Activated T-helper 1 cell treated with Interleukin-2 at 50 U/mL for 16 hours (primary cell): ENCODE results near the gene C20orf141.
"Not testable (repeated sequence)": the region's sequence is repeated elsewhere in the genome, so short reads cannot be mapped to it uniquely, and the experiment has no call there.

Source experiments
- DNase-seq: peaks from one replicate; pipeline ENCODE4 v3.0.0-alpha.2; 2020; ENCODE audit warnings: low read depth

Gene C20orf141

GRCh38 chr20:2820896-2821869, 6.4 kb downstream of the C20orf141 start:
- no peak for DNase-seq

DNA sequence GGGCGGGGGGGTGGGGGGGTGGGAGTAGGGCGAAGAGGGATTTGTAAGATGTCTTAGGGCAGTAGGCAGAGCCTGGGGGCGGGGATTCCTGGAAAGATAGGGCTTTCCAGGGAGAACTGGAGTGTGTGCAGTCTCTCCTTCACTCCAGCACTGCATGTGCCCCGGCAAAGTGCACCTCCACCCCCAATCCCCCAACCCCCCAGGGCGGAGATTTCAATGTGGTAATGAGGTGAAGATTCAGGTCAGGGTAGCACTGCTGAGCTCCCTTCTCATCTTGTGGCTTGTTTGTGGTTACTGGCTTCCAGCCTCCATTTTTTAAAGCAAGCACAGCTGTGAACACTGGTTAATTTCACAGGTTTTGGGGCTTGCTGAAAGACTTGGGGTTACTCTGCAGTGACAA, 7.3 kb downstream of the C20orf141 start:
- no peak for DNase-seq

GRCh38 chr20:2825761-2826160, 11.0 kb downstream of the C20orf141 start:
- DNase-seq = no peak

DNA sequence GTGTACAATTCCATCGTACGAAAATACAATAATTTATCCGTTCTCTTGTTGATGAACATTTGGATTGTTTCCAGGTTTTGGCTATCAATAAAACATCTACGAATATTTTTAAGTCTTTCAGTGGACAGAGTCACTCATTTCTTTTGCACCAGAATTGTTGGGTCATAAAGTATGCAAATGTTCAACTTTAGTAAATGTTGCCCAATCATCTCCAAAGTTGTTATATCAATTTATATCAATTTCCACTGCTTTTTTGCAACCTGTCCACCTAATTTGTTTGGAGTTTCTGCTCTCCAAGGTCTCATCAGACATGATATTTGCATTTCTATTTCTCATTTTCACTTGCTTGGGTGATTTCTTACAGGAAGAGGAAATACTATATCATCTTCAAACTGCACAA, 11.9 kb downstream of the C20orf141 start:
- no peak for DNase-seq

GRCh38 chr20:2829376-2829775, 14.6 kb downstream of the C20orf141 start:
- DNase-seq = no peak

DNA sequence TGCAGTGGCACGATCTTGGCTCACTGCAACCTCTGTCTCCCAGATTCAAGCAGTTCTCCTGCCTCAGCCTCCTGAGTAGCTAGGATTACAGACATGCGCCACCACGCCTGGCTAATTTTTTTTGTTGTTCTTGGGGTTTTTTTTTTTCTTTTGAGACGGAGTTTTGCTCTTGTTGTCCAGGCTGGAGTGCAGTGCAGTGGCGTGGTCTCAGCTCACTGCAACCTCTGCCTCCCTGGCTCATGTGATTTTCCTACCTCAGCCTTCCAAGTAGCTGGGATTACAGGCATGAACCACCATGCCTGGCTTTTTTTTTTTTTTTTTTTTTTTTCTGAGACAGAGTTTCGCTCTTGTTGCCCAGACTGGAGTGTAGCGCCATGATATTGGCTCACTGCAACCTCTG, 16.4 kb downstream of the C20orf141 start:
- not testable (repeated sequence) for DNase-seq

- DNase-seq = no peak
Measured at GRCh38 chr20:2833761-2834160, 19.0 kb downstream of the C20orf141 start.

DNA sequence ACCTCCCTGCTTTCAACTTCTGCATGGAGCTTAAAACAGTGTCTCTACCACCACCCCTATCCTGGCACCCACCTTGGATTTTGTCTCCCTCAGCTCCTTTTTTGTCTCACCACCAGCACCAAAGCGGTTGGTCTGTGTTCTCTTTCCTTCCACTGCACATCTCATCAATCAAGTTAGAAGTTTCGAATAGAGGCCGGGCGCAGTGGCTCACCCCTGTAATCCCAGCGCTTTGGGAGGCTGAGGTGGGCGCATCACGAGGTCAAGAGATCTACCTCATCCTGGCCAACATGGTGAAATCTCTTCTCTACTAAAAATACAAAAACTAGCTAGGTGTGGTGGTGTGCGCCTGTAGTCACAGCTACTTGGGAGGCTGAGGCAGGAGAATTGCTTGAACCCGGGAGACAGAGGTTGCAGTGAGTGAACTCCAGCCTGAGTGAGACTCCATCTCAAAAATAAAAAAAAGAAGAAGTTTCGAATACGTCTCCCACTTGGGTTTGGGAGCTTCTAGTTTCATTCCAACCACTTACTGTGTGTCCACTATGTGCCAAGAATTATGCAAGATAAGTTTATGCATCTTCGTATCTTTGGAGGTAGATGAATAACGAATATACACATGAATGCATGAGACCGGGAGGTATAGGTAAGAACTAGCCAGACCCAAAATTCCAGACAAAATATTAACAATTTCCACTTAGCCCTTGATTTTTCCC, 19.8 kb downstream of the C20orf141 start:
- no peak for DNase-seq

DNA sequence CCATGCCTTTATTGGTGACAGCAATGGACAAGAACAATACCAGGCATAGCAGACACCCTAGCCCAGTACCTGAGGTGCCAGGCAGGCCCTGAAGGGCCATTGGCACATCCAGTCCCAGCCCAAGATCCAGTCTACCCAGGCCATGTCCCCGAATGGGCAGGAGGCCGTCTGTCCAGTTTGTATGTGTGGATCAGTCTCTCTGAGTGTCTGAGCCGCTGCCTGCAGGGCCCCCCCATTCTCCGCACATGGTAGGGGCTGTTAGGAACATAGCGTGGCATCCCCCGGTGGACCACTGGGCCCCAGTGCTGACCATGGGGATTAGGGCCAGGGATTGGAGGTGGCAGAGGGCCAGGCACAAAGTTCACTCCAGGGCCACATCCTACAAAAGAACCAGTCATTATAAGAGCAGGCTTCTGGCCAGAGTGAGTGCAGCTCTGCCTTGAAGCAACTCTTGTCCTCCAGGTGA, 20.6 kb downstream of the C20orf141 start:
- no peak for DNase-seq

DNA sequence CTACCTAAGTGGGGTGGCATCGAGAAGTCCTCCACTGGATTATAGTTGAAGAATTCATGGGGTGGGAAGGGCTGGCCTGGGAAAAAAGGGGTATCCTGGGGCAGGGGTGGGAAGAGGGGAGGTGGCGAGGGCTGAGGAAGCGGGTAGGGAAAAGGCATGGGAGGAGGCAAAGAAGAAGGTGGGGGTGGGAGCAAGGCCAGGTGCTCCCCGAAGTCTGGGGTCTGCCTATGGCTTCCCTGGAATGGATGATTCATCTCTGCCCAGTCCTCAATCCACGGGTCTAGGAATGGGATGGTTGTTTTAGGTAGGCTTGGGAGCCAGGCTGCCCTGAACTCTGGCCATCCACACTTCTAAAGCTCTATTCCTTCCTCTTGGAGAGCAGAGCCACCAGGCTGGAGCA, 21.2 kb downstream of the C20orf141 start:
- DNase-seq = no peak

DNA sequence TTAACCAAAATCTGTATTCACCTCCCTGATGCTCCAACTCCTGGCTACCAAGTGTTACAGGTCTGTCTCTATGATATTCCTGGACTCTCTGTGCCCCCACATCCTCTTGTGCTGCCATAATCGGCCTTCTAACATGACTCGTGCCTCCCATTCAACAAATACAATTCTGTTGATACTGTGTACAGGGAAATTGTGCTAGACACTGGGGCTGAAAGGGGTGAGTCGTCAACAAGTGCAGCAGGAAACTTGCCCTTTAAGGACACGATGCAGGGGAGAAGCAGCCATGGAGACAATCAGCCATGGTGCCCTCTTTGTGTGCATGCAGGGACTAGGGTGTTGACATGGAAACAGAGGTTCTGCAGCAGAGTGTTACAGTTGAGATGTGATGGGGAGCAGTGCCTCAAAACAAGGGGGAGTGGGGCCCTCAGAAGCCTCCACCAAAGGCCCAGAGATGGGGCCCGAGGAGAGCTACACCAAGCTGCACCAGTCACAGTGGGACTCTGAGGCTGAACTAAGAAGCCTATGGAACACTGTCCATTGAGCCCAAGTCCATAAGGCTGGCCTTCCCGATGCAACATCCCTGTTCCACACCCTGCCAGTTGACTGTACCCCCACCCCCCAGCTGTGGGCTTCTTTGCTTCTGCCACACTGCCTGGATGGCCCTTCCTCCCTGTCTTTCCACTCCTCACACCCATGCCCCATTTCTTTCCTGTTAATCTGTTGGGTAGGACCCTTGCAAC, 22.6 kb downstream of the C20orf141 start:
- DNase-seq = no peak

DNA sequence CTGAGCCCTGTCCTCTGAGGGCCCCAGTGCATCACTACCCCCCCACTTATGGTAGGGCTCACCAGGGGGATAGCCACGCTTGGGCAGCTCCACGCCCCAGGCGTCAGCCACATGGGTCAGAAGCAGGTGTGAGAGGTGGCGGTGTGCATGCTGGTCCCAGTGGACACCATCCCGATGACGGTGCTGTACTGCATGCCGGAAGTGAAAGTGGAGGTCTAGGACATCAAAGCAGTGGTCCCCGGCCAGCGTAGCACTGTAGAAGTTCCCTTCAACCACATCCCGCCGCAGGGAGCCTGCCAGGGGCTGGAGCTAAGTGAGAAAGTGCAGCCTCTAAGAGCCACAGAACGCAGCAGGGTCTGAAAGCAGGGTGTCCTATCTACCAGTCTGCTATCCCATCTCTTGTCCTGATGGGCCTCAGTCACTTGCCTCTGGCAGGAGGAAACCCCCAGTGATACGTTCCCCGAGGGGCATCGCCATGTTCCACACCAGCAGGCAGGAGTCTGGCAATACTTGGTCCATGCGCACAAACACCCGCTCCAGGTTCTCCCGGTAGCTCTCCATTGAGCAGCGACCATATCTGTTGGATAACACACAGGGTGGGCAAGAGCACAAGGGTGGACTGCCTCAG, 23.5 kb downstream of the C20orf141 start:
- no peak for DNase-seq

GRCh38 chr20:2838847-2839671, 24.3 kb downstream of the C20orf141 start:
- no peak for DNase-seq

DNA sequence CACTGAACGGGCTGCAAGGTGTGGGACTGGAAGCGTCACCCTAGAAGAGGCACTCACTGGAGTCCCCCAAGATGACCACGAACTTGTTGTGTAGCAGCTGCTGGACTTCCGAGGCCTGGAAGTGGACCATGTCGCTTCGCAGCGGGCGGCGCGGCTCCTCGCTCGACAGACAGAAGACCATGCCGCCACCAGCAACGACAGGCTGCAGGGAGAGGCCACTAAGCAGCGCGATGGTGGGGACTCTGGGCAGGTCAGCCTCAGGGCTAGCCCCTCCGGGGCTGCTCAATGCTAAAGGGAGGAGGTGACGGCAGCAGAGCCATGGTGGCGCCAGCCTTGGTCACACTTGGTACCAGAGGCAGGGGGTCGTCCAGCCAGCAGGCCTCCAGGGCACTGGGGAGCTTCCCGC, 24.9 kb downstream of the C20orf141 start:
- no peak for DNase-seq

- DNase-seq = peak; percentile 82
Measured at GRCh38 chr20:2840138-2840966, 25.6 kb downstream of the C20orf141 start, which contains the start of the genes PCED1A and VPS16. PCED1A (minus strand) TSS chr20:2840655; CDS start chr20:2839912, 743 bp downstream. VPS16 (plus strand) TSS chr20:2840745; CDS start chr20:2840775, 30 bp downstream.

DNA sequence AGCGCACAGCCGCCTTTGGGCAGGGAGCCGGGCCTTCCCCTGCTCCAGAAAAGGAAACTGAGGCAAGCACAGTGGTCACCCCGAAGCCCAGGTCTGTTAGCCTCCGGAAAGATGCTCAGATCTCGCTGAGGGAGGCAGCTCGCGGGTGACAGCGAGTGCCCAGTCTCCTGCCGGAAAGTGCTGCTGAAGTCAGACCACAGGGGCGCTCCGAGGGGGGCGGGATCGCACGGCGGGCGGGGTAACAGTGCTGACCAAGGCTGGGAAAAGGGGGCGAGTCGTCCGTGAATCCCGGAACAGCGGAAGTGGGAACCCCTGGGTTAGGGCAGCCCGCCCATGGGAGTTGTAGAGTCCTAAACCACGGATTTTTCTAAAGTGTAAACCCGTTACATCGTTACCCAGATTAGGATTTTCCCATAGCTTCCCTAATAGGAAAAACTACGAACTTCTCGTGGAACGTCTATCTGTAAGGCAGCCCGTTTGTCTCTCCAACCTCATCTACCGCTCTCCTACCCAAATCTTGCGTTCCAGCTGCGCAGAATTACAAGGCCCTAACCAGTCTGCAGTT, 26.3 kb downstream of the C20orf141 start:
- no peak for DNase-seq

DNA sequence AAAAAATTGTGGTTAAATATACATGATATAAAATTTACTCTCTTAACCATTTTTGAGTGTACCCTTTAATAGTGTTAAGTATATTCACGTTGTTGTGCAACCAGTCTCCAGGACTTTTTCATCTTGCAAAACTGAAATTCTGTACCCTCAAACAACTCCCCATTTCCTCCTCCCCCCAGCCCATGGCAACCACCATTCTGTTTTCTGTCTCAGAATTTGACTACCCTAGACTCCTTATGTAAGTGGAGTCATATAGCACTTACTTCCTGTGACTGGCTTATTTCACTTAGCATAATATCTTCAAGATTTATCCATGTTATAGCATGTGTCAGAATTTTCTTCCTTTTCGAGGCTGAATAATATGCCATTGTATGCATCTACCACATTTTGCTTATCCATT, 30.8 kb downstream of the C20orf141 start:
- DNase-seq = no peak

- DNase-seq = no peak
Measured at GRCh38 chr20:2846698-2847097, 31.9 kb downstream of the C20orf141 start.

- no peak for DNase-seq
Measured at GRCh38 chr20:2847802-2848201, 33.0 kb downstream of the C20orf141 start.

GRCh38 chr20:2849529-2849928, 34.7 kb downstream of the C20orf141 start:
- no peak for DNase-seq
